Karpas-422 (cell line): ENCODE measurements around the gene TES. TPM values are rescaled to one million over a fixed set of nuclear protein-coding genes. Genes with fewer than 3 reads are reported as not detected.

ENCODE experiments used
- DNase-seq: peaks from one replicate; pipeline ENCODE4 v3.0.0-alpha.2; 2015
- H2AFZ ChIP-seq: fragments of 200-600 bp; sonication (generic); 2 replicates; pipeline ENCODE4 v1.6.1; 2014; ENCODE audit warnings: antibody characterized with exemption, low read length, mixed read lengths
- H3K27ac ChIP-seq: fragments of 200-600 bp; sonication (generic); 2 replicates; pipeline ENCODE4 v1.5.1; 2014; ENCODE audit warnings: mild to moderate bottlenecking, low read length, moderate library complexity
- H3K27me3 ChIP-seq: fragments of 200-600 bp; sonication (generic); 2 replicates; pipeline ENCODE4 v1.6.1; 2014; ENCODE audit warnings: low read length, mixed read lengths
- H3K36me3 ChIP-seq: fragments of 200-600 bp; sonication (generic); 2 replicates; pipeline ENCODE4 v1.6.1; 2014; ENCODE audit warnings: low read length, mixed read lengths; ENCODE audit not compliant: insufficient read depth
- H3K4me1 ChIP-seq: fragments of 200-600 bp; sonication (generic); 2 replicates; pipeline ENCODE4 v1.6.1; 2014; ENCODE audit warnings: mild to moderate bottlenecking, low read length, mixed read lengths
- H3K4me2 ChIP-seq: fragments of 200-600 bp; sonication (generic); 2 replicates; pipeline ENCODE4 v1.6.1; 2014; ENCODE audit warnings: low read length, low read depth, mild to moderate bottlenecking; ENCODE audit not compliant: poor library complexity, severe bottlenecking
- H3K4me3 ChIP-seq: fragments of 200-600 bp; sonication (generic); 2 replicates; pipeline ENCODE4 v1.5.1; 2014; ENCODE audit warnings: mild to moderate bottlenecking, antibody characterized with exemption, low read length, mixed read lengths
- H3K79me2 ChIP-seq: fragments of 200-600 bp; sonication (generic); 2 replicates; pipeline ENCODE4 v1.6.1; 2014; ENCODE audit warnings: mild to moderate bottlenecking, low read length, mixed read lengths
- H3K9ac ChIP-seq: fragments of 200-600 bp; sonication (generic); 2 replicates; pipeline ENCODE4 v1.6.0; 2014; ENCODE audit warnings: low read length
- H3K9me2 ChIP-seq: fragments of 200-600 bp; sonication (generic), shearing (Covaris generic); replicated peaks from 2 replicates; pipeline ENCODE4 v1.6.0; 2014; ENCODE audit warnings: mild to moderate bottlenecking, low read length, moderate library complexity; ENCODE audit not compliant: insufficient read depth
- H3K9me3 ChIP-seq: fragments of 300-700, 200-600 bp; sonication (generic); 2 replicates; pipeline ENCODE4 v1.6.1; 2014; ENCODE audit warnings: low read length, mixed read lengths
- H4K20me1 ChIP-seq: fragments of 200-600 bp; sonication (generic); 2 replicates; pipeline ENCODE4 v1.6.1; 2014; ENCODE audit warnings: mild to moderate bottlenecking, antibody characterized with exemption, low read length, low read depth; ENCODE audit not compliant: insufficient read depth
- total RNA-seq: library from RNA; depleted of rRNA; stranded (reverse); fragments of >200 nt; shearing (Covaris generic); gene quantifications from 2 replicates; pipeline ENCODE4 v1.2.3, GENCODE V29; 2014; ENCODE audit warnings: low replicate concordance

TES gene
- total RNA-seq, 1 experiment from 2014 or later: not detected

GRCh38 chr7:116180302-116180701 lies 30.0 kb upstream of the TES start:
- no peaks in the 10 kb centered on the region for H3K9me3 ChIP-seq
- H3K4me1 ChIP-seq: no peaks in the 10 kb centered on the region
- no peaks in the 10 kb centered on the region for H3K79me2 ChIP-seq
- H3K27ac ChIP-seq: no peak overlapping the region
- H3K4me2 ChIP-seq: no peak overlapping the region
- H3K4me3 ChIP-seq: no peak overlapping the region
- no peaks in the 10 kb centered on the region for H4K20me1 ChIP-seq
- H3K27me3 ChIP-seq: no peaks in the 10 kb centered on the region
- DNase-seq: peak; percentile 67
- no peak overlapping the region for H2AFZ ChIP-seq
- no peaks in the 10 kb centered on the region for H3K9me2 ChIP-seq
- no peaks in the 10 kb centered on the region for H3K36me3 ChIP-seq
- H3K9ac ChIP-seq: no peak overlapping the region

DNA sequence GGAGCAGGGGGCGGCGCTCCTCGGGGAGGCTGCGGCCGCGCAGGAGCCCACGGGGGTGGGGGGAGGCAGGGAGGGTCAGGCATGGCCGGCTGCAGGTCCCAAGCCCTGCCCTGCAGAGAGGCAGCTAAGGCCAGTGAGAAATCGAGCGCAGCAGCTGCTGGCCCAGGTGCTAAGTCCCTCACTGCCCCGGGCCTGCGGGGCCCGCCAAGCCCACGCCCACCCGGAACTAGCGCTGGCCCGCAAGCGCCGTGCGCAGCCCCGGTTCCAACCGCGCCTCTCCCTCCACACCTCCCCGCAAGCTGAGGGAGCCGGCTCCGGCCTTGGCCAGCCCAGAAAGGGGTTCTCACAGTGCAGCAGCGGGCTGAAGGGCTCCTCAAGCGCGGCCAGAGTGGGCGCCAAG lies 28.3 kb upstream of the TES start:
- Histone ChIP-seq H3K9me3 (no peaks in the 10 kb centered on the region), H3K4me2 (no peak overlapping the region), H3K4me1 (no peaks in the 10 kb centered on the region), H3K9me2 (no peaks in the 10 kb centered on the region), H4K20me1 (no peaks in the 10 kb centered on the region), H3K4me3 (no peak overlapping the region), H3K9ac (no peak overlapping the region), H3K79me2 (no peaks in the 10 kb centered on the region), H3K27me3 (no peaks in the 10 kb centered on the region), H3K36me3 (no peaks in the 10 kb centered on the region), H3K27ac (no peak overlapping the region), H2AFZ (no peak overlapping the region)
- DNase-seq: no peak

DNA sequence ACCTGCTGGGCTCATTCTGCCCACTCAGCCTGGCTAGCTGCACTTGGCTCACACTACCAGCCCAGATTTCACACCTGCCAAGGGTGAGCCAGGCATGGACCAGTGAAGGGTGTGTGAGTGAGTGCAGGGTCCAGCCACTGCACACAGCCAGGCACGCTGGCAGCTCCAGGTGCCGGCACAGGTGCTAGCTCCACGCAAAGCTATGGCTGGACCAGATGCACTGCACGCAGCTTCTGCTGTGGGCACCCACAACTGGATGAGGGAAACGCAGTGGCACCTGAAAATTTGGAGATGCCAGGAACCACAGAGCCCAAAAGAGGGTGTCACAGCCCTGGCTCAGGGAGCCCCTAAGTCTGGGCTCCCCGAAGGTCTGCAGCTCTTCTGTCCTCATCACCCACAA lies 24.9 kb upstream of the TES start:
- Histone ChIP-seq H3K27ac (no peak overlapping the region), H3K4me2 (no peak overlapping the region), H3K79me2 (no peaks in the 10 kb centered on the region), H2AFZ (no peak overlapping the region), H3K9me2 (no peaks in the 10 kb centered on the region), H3K9me3 (no peaks in the 10 kb centered on the region), H3K9ac (no peak overlapping the region), H3K36me3 (no peaks in the 10 kb centered on the region), H3K27me3 (no peaks in the 10 kb centered on the region), H3K4me3 (no peak overlapping the region), H3K4me1 (no peaks in the 10 kb centered on the region), H4K20me1 (no peaks in the 10 kb centered on the region)
- DNase-seq: no peak

- Histone ChIP-seq H3K79me2 (no peaks in the 10 kb centered on the region), H3K4me3 (no peak overlapping the region), H3K9me2 (no peaks in the 10 kb centered on the region), H2AFZ (no peak overlapping the region), H3K27ac (no peak overlapping the region), H4K20me1 (no peaks in the 10 kb centered on the region), H3K4me2 (no peak overlapping the region), H3K36me3 (no peaks in the 10 kb centered on the region), H3K9me3 (no peaks in the 10 kb centered on the region), H3K27me3 (no peaks in the 10 kb centered on the region), H3K4me1 (no peaks in the 10 kb centered on the region), H3K9ac (no peak overlapping the region)
- DNase-seq: no peak
Measured at GRCh38 chr7:116185956-116186355, 24.4 kb upstream of the TES start.

- Histone ChIP-seq H3K4me2 (no peak overlapping the region), H3K4me1 (no peaks in the 10 kb centered on the region), H3K9ac (no peak overlapping the region), H2AFZ (no peak overlapping the region), H3K27me3 (no peaks in the 10 kb centered on the region), H3K27ac (no peak overlapping the region), H3K36me3 (no peaks in the 10 kb centered on the region), H3K4me3 (no peak overlapping the region), H4K20me1 (no peaks in the 10 kb centered on the region), H3K9me3 (no peaks in the 10 kb centered on the region), H3K79me2 (no peaks in the 10 kb centered on the region), H3K9me2 (no peaks in the 10 kb centered on the region)
- DNase-seq: no peak
Measured at GRCh38 chr7:116187400-116187799, 22.9 kb upstream of the TES start.

DNA sequence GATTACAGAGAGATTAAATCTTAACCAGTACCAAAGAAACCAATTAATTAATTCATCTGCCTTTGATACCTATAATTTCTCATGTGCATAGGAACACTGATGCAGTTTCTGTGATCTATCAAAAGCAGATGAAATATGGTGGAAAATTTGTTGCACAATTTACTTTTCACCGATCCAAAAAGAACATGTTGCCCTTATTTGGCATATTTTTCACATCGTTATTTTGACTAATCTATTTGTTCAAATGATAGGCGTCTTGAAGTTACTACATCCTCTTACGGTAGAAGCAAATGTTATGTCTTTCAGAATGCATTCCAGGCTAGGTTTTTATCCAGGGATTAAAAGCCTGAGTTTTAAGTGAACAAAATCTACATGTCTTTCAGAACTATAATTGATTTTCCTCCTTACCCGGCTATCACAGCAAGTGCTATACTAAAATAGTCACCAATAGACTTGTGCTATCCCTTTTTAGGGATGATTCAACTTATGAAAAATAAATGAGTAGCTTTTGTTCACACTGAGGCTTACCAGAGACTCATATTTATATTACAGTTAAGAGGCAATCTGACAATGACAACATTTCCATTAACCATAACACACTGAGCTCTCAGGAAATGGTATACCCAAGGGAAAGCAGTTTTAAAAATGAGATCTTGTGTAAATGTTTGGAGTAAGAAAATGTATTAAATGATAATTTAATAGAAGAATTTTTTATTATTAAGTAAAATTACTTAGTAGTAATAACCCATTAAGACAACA lies 16.8 kb upstream of the TES start:
- no peak for DNase-seq
- Histone ChIP-seq H3K4me1 (no peaks in the 10 kb centered on the region), H3K4me3 (no peak overlapping the region), H3K9me2 (no peaks in the 10 kb centered on the region), H3K79me2 (no peaks in the 10 kb centered on the region), H3K9me3 (no peaks in the 10 kb centered on the region), H3K9ac (no peak overlapping the region), H4K20me1 (no peaks in the 10 kb centered on the region), H3K27me3 (no peaks in the 10 kb centered on the region), H3K27ac (no peak overlapping the region), H2AFZ (no peak overlapping the region), H3K36me3 (no peaks in the 10 kb centered on the region), H3K4me2 (no peak overlapping the region)

DNA sequence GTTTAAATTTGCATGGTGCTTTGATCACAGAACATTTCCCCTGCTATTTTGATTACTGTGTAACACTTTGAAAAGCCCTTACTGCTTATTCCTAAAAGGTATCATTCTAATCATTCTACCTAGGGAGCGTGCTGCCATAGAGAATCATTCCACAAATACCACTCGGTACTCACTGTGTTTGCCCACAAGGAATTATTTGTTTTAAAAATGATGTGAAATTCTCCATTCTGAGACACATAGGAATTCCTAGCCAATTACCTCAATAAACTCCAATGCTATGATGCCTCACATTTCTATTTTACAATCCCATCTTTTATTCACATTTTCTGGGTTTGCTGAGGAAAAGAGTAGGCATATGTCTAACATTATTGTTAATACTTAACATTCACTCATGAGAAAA lies 16.2 kb upstream of the TES start:
- Histone ChIP-seq H3K9me2 (no peaks in the 10 kb centered on the region), H3K79me2 (no peaks in the 10 kb centered on the region), H2AFZ (no peak overlapping the region), H3K9ac (no peak overlapping the region), H3K27me3 (no peaks in the 10 kb centered on the region), H3K36me3 (no peaks in the 10 kb centered on the region), H3K27ac (no peak overlapping the region), H3K9me3 (no peaks in the 10 kb centered on the region), H3K4me3 (no peak overlapping the region), H4K20me1 (no peaks in the 10 kb centered on the region), H3K4me2 (no peak overlapping the region), H3K4me1 (no peaks in the 10 kb centered on the region)
- DNase-seq: no peak

DNA sequence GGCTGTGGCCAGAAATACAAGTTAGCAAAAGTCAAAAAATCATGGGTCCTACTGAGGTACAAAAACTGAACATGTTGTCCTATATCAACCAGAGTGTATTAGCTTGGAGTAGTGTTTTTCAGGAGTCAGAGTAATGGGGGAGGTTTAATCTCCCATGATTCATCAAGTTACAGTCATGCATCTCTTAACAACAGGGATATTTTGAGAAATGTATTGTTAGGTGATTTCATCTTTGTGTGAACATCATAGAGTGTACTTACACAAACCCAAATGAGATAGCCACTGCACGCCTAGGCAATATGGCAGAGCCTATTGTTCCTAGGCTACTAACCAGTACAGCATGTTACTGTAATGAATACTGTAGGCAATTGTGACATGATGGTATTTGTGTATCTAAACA lies 14.9 kb upstream of the TES start:
- no peak overlapping the region for H3K4me3 ChIP-seq
- no peaks in the 10 kb centered on the region for H3K27me3 ChIP-seq
- H3K9me3 ChIP-seq: no peaks in the 10 kb centered on the region
- H3K4me2 ChIP-seq: no peak overlapping the region
- H3K27ac ChIP-seq: no peak overlapping the region
- no peaks in the 10 kb centered on the region for H3K79me2 ChIP-seq
- no peaks in the 10 kb centered on the region for H3K36me3 ChIP-seq
- H2AFZ ChIP-seq: no peak overlapping the region
- H3K4me1 ChIP-seq: no peaks in the 10 kb centered on the region
- H4K20me1 ChIP-seq: no peaks in the 10 kb centered on the region
- H3K9ac ChIP-seq: no peak overlapping the region
- DNase-seq: no peak
- H3K9me2 ChIP-seq: no peaks in the 10 kb centered on the region
